HEK293T (cell line): Measurements from ENCODE around the gene SKP1.

ENCODE experiments used
- CTCF ChIA-PET: fragments of 350-600 bp; formaldehyde crosslinking; extraction: SDS; loops from one replicate; lab custom pipeline; 2021; ENCODE audit warnings: antibody characterized with exemption, inconsistent platforms; lab: Yijun Ruan, JAX
- POLR2A ChIA-PET: fragments of 350-600 bp; formaldehyde crosslinking; extraction: SDS; loops from one replicate; lab custom pipeline; 2020; ENCODE audit warnings: antibody characterized with exemption, inconsistent platforms; lab: Yijun Ruan, JAX
- DNase-seq: peaks from one replicate; pipeline ENCODE4 v3.0.0; 2012; ENCODE audit warnings: mixed read lengths; ENCODE audit errors: extremely low spot score
- ARNT ChIP-seq: fragments of 450-650 bp; IDR thresholded peaks from 2 replicates; pipeline ENCODE4 v1.6.1; 2017; ENCODE audit warnings: mild to moderate bottlenecking
- BHLHE40 ChIP-seq: fragments of 450-650 bp; IDR thresholded peaks from 2 replicates; pipeline ENCODE4 v1.6.1; 2016; ENCODE audit warnings: mild to moderate bottlenecking, moderate library complexity, borderline replicate concordance
- CTBP1 ChIP-seq: fragments of 450-650 bp; IDR thresholded peaks from 2 replicates; pipeline ENCODE4 v1.6.1; 2016; ENCODE audit warnings: borderline replicate concordance
- ELF4 ChIP-seq: fragments of 450-650 bp; IDR thresholded peaks from 2 replicates; pipeline ENCODE4 v1.6.1; 2017; ENCODE audit warnings: antibody characterized with exemption
- FOXA1 ChIP-seq: fragments of 450-650 bp; IDR thresholded peaks from 2 replicates; pipeline ENCODE4 v1.6.1; 2016; ENCODE audit warnings: mild to moderate bottlenecking
- FOXK2 ChIP-seq: fragments of 450-650 bp; IDR thresholded peaks from 2 replicates; pipeline ENCODE4 v1.6.1; 2016; ENCODE audit warnings: mild to moderate bottlenecking
- FOXM1 ChIP-seq: fragments of 450-650 bp; IDR thresholded peaks from 2 replicates; pipeline ENCODE4 v1.6.1; 2017; ENCODE audit warnings: mild to moderate bottlenecking, borderline replicate concordance
- HDGF ChIP-seq: fragments of 450-650 bp; IDR thresholded peaks from 2 replicates; pipeline ENCODE4 v1.6.1; 2017; ENCODE audit warnings: antibody characterized with exemption, borderline replicate concordance
- L3MBTL2 ChIP-seq: fragments of 450-650 bp; conservative IDR thresholded peaks from 2 replicates; pipeline ENCODE4 v1.6.1; 2016; ENCODE audit warnings: mild to moderate bottlenecking
- LEF1 ChIP-seq: fragments of 450-650 bp; IDR thresholded peaks from 2 replicates; pipeline ENCODE4 v1.6.1; 2017; ENCODE audit warnings: mild to moderate bottlenecking, borderline replicate concordance
- NFRKB ChIP-seq: fragments of 450-650 bp; IDR thresholded peaks from 2 replicates; pipeline ENCODE4 v1.6.1; 2016; ENCODE audit warnings: mild to moderate bottlenecking, moderate library complexity
- PKNOX1 ChIP-seq: fragments of 450-650 bp; IDR thresholded peaks from 2 replicates; pipeline ENCODE4 v1.6.1; 2016
- SP1 ChIP-seq: fragments of 450-650 bp; IDR thresholded peaks from 2 replicates; pipeline ENCODE4 v1.6.1; 2017
- SUZ12 ChIP-seq: fragments of 450-650 bp; IDR thresholded peaks from 2 replicates; pipeline ENCODE4 v1.6.1; 2016; ENCODE audit warnings: mild to moderate bottlenecking
- TARDBP ChIP-seq: fragments of 450-650 bp; IDR thresholded peaks from 2 replicates; pipeline ENCODE4 v1.6.1; 2016
- ZNF384 ChIP-seq: fragments of 450-650 bp; IDR thresholded peaks from 2 replicates; pipeline ENCODE4 v1.6.1; 2016

SKP1 gene

GRCh38 chr5:134151723-134152122 lies 25.0 kb downstream of the SKP1 start:
- DNase-seq, result no peak
- TF ChIP-seq ARNT (no peak), HDGF (no peak), LEF1 (no peak)
- CTCF ChIA-PET, result interaction anchor here (0.5 to 0.6 kb wide), 2 partner anchors 112 to 218 kb away, joined by 3 read pairs; no protein-coding TSS in a partner anchor
- POLR2A ChIA-PET, result no interaction called here

- CTCF ChIA-PET, result interaction anchor here (0.7 kb wide), 2 partner anchors 9 to 110 kb away, joined by 3 to 4 read pairs; no protein-coding TSS in a partner anchor
- DNase-seq, result no peak
- TF ChIP-seq HDGF (no peak), FOXM1 (no peak), SUZ12 (no peak), CTBP1 (no peak), NFRKB (no peak)
- POLR2A ChIA-PET, result interaction anchor here (0.6 to 1.4 kb wide), 2 partner anchors 35 to 373 kb away, joined by 3 read pairs; partner anchors contain the start of gene TCF7
These were observed 27.0 kb downstream of the SKP1 start for GRCh38 chr5:134149571-134150303.

GRCh38 chr5:134148986-134149539 lies 27.7 kb downstream of the SKP1 start:
- CTCF ChIA-PET, result interaction anchor here (0.7 to 1.5 kb wide), 2 partner anchors 9 to 109 kb away, joined by 4 to 8 read pairs; no protein-coding TSS in a partner anchor
- no peak for DNase-seq
- TF ChIP-seq TARDBP (no peak), ELF4 (no peak)
- POLR2A ChIA-PET, result interaction anchor here (0.6 to 1.4 kb wide), 3 partner anchors 10 to 374 kb away, joined by 3 read pairs; partner anchors contain the start of gene TCF7

DNA sequence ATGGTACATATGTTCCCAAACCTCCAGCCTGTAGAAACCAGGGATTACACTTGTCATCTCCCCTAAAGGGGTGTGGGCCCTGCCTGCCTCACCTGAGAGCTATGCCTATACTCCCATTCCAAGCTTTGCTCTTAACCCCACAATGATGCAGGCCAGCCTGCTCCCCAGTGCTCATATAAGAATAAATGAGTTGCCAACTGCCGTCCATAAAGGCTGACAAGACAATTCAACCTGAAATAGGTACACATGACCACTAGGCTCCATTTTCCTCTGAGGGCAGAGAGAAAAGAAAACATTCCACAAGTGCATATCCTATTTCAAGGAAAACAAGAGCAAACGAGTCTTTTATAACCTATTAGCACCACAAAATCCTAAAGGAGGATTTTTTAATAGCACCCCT lies 28.4 kb downstream of the SKP1 start:
- ChIA-PET POLR2A (interaction anchor here (0.8 to 1.4 kb wide), 2 partner anchors 11 to 33 kb away, joined by 3 read pairs; partner anchors contain the start of gene TCF7), CTCF (interaction anchor here (1.5 kb wide), 1 partner anchor 109 kb away, joined by 8 read pairs; no protein-coding TSS in a partner anchor)
- TF ChIP-seq FOXM1 (no peak), PKNOX1 (no peak), NFRKB (no peak), SP1 (no peak), ARNT (no peak), LEF1 (no peak), ELF4 (no peak), L3MBTL2 (no peak), FOXA1 (no peak), FOXK2 (no peak), SUZ12 (no peak), HDGF (no peak), ZNF384 (no peak), BHLHE40 (no peak), TARDBP (no peak), CTBP1 (no peak)
- DNase-seq, result no peak

- POLR2A ChIA-PET, result interaction anchor here (1.0 to 2.0 kb wide), 3 partner anchors 29 to 108 kb away, joined by 3 to 4 read pairs (median 4); partner anchors contain the start of gene PPP2CA
- TF ChIP-seq SP1 (no peak), NFRKB (no peak), FOXM1 (no peak), SUZ12 (no peak), HDGF (no peak), CTBP1 (no peak), TARDBP (no peak), ARNT (no peak), FOXK2 (no peak), FOXA1 (no peak), PKNOX1 (no peak), L3MBTL2 (no peak), LEF1 (no peak), ELF4 (no peak)
- CTCF ChIA-PET, result interaction anchor here (0.6 to 2.5 kb wide), 3 partner anchors 10 to 107 kb away, joined by 3 to 19 read pairs (median 5); no protein-coding TSS in a partner anchor
- DNase-seq, result no peak
These were observed 29.9 kb downstream of the SKP1 start for GRCh38 chr5:134146651-134147518.
